Prostate gland (tissue), 2 donors: Measurements from ENCODE around the gene IKZF1. TPM values are rescaled to one million over a fixed set of nuclear protein-coding genes. Genes with fewer than 3 reads are reported as not detected.

Experiments
- DNase-seq: peaks from one replicate; pipeline ENCODE4 v3.0.0-alpha.2; 2019; ENCODE audit warnings: low spot score
- H3K27ac ChIP-seq, 2 donors: fragments of 200-600 bp; sonication (generic); 2 replicates each; pipeline ENCODE4 v1.5.1; 2017 to 2019
- H3K27me3 ChIP-seq: fragments of 200-600 bp; sonication (generic); replicated peaks from 2 replicates; pipeline ENCODE4 v1.5.1; 2019; ENCODE audit not compliant: insufficient read depth
- H3K36me3 ChIP-seq, 2 donors: fragments of 200-600 bp; sonication (generic); 1 replicate in 1 of 2; 2 replicates in 1 of 2; pipeline versions ENCODE4 v1.5.1 to v1.8.1; 2017 to 2019
- H3K4me1 ChIP-seq: fragments of 200-600 bp; sonication (generic); replicated peaks from 2 replicates; pipeline ENCODE4 v1.5.1; 2019
- H3K4me3 ChIP-seq, 2 donors: fragments of 200-600 bp; sonication (generic); 2 replicates each; pipeline ENCODE4 v1.5.1; 2017 to 2019
- H3K9me3 ChIP-seq: fragments of 200-600 bp; sonication (generic); 2 replicates; pipeline ENCODE4 v1.5.1; 2017
- CTCF ChIP-seq, 4 experiments: fragments of 200-600 bp in 2 of 4; fragments of 450-650 bp in 2 of 4; sonication (generic) in 2 of 4; IDR thresholded peaks; 1 replicate in 3 of 4; 2 replicates in 1 of 4; pipeline ENCODE4 v1.5.1; 2016 to 2019; ENCODE audit warnings: antibody characterized with exemption in 4 of 4, mild to moderate bottlenecking in 2 of 4, moderate library complexity in 2 of 4
- POLR2A ChIP-seq: fragments of 450-650 bp; IDR thresholded peaks from one replicate; pipeline ENCODE4 v1.6.1; 2016; ENCODE audit warnings: antibody characterized with exemption, mild to moderate bottlenecking
- POLR2AphosphoS5 ChIP-seq: sonication (generic); formaldehyde crosslinking; IDR thresholded peaks from one replicate; pipeline ENCODE4 v1.6.1; 2017; ENCODE audit warnings: antibody characterized with exemption
- WGBS: methylation state at CpG from one replicate; pipeline ENCODE4 v1.1.5; 2018; 5-methylcytosine and 5-hydroxymethylcytosine counted together
- intact Hi-C: fragments of 100-400 bp; cut with DNase I; formaldehyde crosslinking; loops from one replicate; pipeline ENCODE4 v1.14.2; 2022
- total RNA-seq, 2 donors: library from RNA; depleted of rRNA; stranded (reverse); fragments of >200 nt; gene quantifications; one replicate each; pipeline ENCODE4 v1.1.0, GENCODE V29; 2016

The IKZF1 gene
- total RNA-seq, 2 donors from 2014 or later, result 2.7 to 7.7 TPM

GRCh38 chr7:50268223-50268622, 36.3 kb upstream of the IKZF1 start:
- TF ChIP-seq POLR2A (no peak), POLR2AphosphoS5 (no peak), CTCF (IDR thresholded peaks at IDR 0.05) (no peak)
- intact Hi-C loops, result no loop called here
- DNase-seq, result no peak
- no peak overlapping the region for H3K4me3 ChIP-seq
- no peaks in the 10 kb centered on the region for H3K4me1 ChIP-seq
- H3K27ac ChIP-seq, result no peak overlapping the region
- H3K9me3 ChIP-seq, result no peaks in the 10 kb centered on the region
- H3K27me3 ChIP-seq, result no peaks in the 10 kb centered on the region
- no peaks in the 10 kb centered on the region for H3K36me3 ChIP-seq
- WGBS, result 88% methylated on average over 4 of the region's 4 CpGs

GRCh38 chr7:50268990-50269389, 35.5 kb upstream of the IKZF1 start:
- WGBS, result 89% methylated on average over 3 of the region's 3 CpGs
- no peak for DNase-seq
- Histone ChIP-seq H3K27me3 (no peaks in the 10 kb centered on the region), H3K4me3 (no peak overlapping the region), H3K9me3 (no peaks in the 10 kb centered on the region), H3K27ac (no peak overlapping the region), H3K4me1 (no peaks in the 10 kb centered on the region), H3K36me3 (no peaks in the 10 kb centered on the region)
- intact Hi-C loops, result no loop called here
- no peak for TF ChIP-seq CTCF (IDR thresholded peaks at IDR 0.05)
- no peak for TF ChIP-seq POLR2AphosphoS5
- no peak for TF ChIP-seq POLR2A

GRCh38 chr7:50270531-50271018, 33.9 kb upstream of the IKZF1 start:
- H3K27me3 ChIP-seq, result no peaks in the 10 kb centered on the region
- intact Hi-C loops, result no loop called here
- H3K27ac ChIP-seq, result no peak overlapping the region
- TF ChIP-seq POLR2AphosphoS5 (no peak), CTCF (IDR thresholded peaks at IDR 0.05) (no peak), POLR2A (no peak)
- H3K36me3 ChIP-seq, result no peaks in the 10 kb centered on the region
- WGBS, result 80% methylated on average over 5 of the region's 5 CpGs
- no peak overlapping the region for H3K4me3 ChIP-seq
- H3K4me1 ChIP-seq, result no peaks in the 10 kb centered on the region
- no peak for DNase-seq
- no peaks in the 10 kb centered on the region for H3K9me3 ChIP-seq

- no peak for TF ChIP-seq CTCF (IDR thresholded peaks at IDR 0.05)
- TF ChIP-seq POLR2AphosphoS5, result no peak
- no peak for TF ChIP-seq POLR2A
- Histone ChIP-seq H3K27ac (no peak overlapping the region), H3K27me3 (no peaks in the 10 kb centered on the region), H3K36me3 (no peaks in the 10 kb centered on the region), H3K4me1 (no peaks in the 10 kb centered on the region), H3K4me3 (no peak overlapping the region), H3K9me3 (no peaks in the 10 kb centered on the region)
- DNase-seq, result no peak
- intact Hi-C loops, result no loop called here
- 42% methylated on average over 3 of the region's 3 CpGs for WGBS
These were observed 31.7 kb upstream of the IKZF1 start for GRCh38 chr7:50272808-50273207.

GRCh38 chr7:50273301-50273700, 31.2 kb upstream of the IKZF1 start:
- no peaks in the 10 kb centered on the region for H3K4me1 ChIP-seq
- WGBS, result 97% methylated on average over 1 of the region's 1 CpG
- no peak overlapping the region for H3K4me3 ChIP-seq
- H3K9me3 ChIP-seq, result no peaks in the 10 kb centered on the region
- no peaks in the 10 kb centered on the region for H3K36me3 ChIP-seq
- H3K27me3 ChIP-seq, result no peaks in the 10 kb centered on the region
- no peak for DNase-seq
- H3K27ac ChIP-seq, result no peak overlapping the region
- intact Hi-C loops, result no loop called here
- TF ChIP-seq CTCF (IDR thresholded peaks at IDR 0.05) (no peak), POLR2A (no peak), POLR2AphosphoS5 (no peak)
